ENCODE data around the gene P4HA2.

The P4HA2 gene

DNA sequence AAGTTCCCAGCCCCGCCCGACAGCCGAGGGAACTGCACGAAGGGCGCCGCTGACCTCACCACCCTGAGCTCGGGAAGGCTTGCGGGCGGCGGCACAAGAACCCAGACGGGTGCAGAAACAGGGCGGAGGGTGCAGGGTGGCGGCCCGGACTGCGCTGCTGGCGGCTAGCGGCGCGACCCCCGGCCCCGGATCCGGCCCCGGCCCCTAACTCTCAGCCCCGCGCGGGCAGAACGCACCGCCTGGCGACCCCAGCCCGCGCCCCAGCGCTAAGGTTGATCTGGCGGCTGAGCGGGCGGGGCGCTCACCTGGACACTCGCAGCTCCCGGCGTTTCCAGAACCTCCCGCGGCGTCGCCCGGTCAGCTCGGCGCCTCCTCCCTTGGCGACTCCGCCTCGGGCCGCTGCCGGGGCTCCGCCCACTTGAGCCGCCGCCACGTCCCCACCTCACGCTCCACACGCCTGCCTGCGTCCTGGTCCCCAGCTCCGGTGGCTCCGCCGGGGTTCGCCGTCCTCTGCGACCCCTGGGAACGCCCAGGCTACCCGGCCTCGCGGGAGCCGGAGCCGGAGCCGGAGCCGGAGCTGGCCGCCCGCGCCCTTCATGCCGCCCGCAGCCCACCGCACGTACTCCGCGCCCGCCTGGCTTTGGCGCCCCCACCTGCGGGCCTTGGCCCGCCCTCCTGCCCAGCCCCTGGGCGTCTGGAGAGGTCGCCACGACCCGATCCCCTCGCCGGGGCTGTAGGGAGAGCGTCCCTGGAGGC lies at the start of gene P4HA2:
Gene P4HA2 (minus strand): TSS at position 369 of the 756 bp plus-strand sequence. CDS start 9,227 bp downstream, outside the sequence.
- no peak for DNase-seq

DNA sequence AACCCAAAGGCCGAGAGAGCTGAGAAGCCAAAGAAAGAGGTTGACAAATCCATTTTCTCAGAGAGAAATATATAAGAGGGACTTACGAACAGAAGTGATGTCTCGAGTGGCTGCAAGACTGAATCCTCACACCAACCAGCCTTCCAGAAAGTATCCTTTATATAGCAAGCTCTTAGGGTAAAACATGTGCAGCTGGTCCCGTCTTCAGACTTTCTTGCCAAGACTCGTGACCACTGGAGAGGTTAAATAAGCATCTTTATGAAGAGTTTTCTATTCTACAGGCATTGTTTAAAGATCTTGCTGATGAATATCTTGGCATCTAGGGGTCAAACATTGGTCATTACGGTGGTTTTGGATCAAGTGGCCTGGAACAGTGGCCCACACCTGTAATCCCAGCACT lies 49.6 kb upstream of the P4HA2 start:
- no peak for DNase-seq

DNA sequence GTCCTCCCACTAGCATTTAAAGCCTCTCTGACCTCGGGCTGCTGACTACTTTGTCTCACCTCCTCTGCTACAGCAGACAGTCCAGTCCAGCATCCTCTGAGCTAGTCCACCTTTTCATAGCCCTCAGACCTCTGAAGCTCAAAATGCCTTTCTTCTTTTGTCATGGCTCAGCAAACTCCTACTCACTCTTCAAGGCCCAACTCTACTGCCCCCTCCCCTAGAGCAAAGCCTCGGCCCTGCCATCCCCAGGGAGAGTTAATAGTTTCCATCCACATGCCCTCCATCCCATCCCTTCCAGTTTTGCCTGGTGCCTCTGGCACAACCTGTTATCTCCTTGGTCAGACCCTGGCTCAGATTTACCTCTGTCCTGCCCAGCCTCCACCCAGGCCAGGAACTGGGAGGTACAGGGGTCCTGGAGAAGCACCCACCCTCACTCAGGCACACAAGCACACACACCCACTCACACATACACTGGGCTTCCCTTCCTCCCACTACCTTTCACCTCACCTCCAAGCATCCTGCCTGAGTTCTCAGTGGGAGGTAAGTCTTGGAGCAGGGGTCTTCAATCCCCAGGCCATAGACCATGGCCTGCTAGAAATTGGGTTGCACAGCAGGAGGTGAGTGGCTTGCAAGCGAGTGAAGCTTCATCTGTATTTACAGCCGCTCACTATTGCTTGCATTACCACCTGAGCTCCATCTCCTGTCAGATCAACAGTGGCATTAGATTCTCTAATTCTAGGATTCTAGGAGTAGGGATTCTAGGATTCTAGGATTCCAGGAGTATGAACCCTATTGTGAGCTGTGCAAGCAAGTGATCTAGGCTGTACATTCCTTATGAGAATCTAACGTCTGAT lies 47.9 kb upstream of the P4HA2 start:
- DNase-seq, result no peak

DNA sequence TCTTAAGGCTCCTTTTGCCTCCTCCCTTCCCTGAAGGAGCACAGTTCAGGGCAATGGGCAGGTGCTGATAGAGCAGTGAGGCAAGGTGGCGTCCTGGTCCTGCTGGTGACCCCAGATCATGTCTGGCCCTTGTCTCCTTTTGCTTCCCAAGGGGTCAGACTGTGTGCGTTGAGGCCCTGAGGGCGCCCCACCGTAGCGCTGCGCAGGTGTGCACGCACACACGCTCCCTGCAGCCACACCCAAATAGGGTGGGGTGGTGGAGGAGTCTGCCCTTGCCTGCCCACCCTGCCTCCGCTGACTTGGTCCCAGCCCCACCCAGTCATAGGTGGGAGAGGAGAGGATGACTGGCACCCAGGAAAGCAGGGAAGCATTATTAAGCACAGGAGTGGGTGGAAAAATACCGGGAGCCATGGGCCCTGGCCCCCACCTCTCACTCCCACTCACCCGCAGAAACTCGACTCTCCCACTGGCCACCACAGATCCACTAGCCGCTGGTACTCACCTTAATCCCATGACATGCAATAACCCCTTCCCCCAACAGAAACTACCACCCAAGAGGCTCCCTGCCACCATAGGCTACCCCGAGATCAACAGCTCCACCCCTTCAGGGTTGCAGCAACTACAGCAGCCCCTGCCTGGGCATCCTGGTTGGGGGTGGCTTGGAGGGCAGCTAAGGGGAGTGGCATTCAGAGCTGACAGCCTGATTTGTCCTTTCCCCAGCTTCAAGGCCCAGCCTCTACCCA lies 46.6 kb upstream of the P4HA2 start:
- no peak for DNase-seq

DNA sequence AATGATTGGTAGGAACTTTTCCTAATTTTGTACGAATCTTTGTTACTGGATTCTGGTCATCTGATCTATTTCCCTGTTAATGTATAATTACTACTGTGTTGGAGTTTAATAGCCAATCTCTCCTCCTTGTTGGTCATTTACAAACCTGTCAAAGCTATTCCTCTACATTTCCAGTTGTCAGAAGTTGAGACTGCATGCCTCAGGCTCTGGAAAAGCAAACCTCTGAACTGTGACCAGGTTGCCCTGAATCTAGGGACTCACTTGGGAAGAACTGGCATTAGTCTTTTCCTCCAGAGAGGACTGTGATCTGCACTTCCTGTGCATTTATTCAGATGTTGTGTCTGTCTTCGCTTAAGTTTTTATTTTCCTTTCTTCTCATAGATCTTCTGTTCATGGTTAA lies 46.0 kb upstream of the P4HA2 start:
- no peak for DNase-seq

DNA sequence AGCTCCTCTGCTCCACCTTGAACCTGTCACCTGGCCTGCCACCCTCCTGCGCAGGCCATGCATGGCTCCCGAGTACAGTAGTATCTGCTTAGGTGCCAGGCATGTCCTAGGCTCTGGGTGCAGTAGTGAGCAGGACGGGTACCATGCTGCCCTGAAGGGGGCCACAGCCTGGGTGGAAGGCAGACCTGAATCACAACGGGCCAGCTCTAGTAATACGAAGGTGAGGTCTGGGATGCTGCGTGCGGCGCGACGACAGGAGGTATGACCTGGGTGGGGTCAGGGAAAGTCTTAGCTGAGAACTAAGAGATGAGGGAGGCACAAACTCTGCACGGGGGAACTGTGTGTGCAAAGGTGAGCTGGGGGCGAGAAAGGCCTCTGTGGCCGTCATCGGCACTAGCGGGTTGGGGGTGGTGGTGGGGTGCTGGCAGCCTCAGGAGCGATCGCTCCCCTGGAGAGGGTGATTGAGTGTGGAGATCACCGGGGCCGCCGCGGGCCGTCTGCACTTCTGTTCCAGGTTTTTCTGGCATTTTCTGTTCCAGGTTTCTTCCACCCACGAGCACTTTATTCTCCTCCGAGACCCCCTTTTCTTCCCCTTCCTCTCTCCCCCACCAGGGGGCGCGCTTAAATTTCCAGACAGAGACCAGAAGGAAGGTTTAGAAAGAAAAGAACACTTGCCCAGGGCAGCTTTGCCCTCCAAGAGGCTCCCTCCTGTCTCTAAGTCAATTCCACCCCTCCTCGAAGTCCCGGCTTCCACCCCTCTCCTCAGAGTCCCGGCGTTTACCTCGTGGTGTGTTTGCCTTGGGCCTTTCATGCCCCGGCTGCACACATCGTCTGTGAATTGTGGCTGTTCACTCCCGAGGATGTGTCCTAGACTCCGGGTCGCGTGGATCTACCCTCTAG lies 44.9 kb upstream of the P4HA2 start:
- peak; percentile 70 for DNase-seq

DNA sequence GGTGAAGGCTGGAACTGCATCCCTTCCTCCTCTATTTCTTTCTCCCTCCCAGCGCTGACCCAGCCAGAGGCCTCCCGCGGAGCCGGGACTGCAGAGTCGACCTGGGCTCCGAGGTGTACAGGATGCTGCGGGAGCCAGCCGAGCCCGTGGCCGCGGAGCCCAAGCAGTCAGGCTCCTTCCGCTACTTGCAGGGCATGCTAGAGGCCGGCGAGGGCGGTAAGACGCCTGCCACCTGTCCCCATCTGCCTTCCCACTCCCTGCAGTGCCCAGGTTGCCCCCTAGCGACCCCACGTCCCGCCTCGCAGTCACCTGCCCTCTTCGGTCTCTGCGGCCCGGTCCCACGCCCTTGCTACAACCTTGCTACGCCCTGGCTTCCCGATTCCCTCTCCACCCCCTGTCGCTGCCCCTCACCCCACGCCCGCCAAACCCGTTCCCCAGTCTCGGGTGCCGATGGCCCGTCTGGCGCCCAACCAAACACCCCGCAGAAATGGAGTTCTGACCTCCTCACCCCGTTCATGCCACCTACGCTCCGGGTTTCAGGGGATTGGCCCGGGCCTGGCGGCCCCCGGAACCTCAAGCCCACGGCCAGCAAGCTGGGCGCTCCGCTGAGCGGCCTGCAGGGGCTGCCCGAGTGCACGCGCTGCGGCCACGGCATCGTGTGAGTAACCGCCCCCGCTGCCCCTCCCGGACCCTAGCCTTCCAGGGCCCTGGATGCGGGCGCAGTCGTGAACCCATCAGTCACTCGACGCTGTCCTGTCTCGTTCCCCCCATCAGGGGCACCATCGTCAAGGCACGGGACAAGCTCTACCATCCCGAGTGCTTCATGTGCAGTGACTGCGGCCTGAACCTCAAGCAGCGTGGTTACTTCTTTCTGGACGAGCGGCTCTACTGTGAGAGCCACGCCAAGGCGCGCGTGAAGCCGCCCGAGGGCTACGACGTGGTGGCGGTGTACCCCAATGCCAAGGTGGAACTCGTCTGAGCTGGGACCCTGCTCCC lies 43.9 kb upstream of the P4HA2 start:
- no peak for DNase-seq

DNA sequence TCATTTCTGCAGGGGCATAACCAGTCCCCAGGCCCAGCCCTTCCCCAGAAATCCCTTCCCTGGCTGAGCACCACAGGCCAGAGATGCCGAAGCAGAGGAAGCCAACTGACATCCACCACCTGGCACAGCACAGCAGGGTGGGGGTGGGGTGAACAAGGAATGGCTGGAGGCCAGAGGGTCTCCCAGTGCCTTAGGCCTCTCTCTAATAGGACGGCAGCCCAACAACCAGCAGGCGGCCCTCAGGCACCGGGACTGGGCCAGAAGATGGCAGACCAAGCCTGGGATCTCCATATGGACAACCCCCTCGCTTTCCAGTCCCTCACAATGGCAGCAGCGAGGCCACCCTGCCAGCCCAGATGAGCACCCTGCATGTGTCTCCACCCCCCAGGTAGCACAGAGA lies 43.1 kb upstream of the P4HA2 start:
- DNase-seq, result no peak

DNA sequence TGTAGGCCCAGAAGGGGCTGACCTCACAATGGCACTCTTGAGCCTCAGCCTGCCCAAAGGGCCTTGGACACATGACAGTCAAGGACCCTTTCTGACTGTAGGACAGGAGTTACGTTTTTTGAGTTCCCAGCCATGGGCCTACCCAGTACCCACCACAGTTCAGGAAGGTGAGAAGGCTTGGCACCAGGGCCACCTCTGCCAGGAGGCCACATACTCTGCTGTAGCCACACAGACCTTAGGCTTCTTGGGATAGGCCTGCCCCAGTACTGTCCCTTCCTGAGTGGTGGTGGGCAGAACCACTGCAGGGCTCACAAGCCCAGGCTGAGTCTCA lies 42.6 kb upstream of the P4HA2 start:
- DNase-seq, result no peak

DNA sequence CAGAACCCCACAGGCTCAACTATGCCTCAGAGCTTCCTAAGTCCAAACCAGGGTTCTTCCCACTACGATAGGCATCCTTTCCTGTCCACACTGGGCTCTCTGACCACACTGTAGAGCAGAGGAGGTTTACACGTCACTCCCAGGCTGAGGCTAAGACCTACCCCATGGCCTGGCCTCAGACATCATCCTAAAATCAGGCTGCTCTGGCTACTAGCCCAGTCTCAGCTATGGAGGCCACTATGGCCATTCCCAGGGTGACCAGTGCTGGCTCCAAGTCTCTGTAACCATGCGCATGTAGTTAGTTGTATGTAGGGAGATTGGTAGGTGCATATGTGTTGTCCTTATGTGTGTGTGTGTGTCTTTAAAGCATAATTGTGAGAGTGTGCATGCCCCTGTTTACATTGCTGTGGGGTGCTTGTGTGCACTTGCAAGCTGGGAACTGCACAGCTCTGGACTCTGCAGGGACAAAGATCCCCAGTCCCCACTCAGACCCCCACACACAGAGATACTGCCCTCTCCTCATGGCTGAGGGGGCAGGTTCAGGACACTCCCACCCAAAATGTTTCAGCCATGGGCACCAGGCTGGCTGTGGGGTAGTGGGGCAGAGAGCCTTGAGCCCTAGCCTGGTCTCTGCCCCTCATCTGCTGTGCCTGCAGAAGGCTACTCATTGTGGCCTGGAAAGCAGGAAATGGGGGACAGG lies 42.1 kb upstream of the P4HA2 start:
- no peak for DNase-seq

DNA sequence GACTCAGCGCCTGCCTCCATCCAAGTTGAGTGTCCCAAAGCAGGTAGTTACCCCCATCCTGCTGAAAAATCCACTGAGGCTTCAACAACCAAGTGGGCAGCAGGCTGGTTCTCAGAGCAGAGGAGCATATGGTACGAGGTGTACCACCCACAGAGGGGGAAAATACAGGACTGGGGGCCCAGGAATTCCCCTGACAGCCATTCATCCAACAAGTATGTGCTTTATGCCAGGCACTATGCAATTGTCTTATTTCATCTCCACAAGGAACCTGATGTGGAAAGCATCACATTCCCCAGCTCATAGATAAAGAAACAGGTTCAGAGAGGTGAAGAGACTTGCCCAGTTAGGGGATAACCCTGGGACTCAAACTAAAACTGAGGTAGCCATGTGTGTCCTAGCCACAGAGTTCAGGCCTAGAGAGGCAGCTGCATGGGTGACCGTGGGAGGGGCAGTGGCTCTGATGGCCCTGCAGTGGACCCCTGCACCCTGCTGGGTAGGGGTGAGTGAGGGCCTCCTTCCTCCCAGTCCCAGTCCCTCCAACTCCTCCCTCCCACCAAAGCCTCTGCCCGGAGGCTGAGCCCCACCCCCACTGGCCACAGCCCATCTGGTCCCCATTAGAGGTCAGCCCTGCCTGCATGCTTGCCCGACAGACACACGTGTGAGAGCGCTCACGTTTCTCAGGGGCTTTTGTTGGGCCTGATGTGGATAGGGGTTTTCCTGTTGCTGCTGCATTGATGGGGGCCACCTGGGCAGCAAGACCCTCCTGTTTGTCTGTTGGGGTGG lies 41.3 kb upstream of the P4HA2 start:
- DNase-seq, result no peak

DNA sequence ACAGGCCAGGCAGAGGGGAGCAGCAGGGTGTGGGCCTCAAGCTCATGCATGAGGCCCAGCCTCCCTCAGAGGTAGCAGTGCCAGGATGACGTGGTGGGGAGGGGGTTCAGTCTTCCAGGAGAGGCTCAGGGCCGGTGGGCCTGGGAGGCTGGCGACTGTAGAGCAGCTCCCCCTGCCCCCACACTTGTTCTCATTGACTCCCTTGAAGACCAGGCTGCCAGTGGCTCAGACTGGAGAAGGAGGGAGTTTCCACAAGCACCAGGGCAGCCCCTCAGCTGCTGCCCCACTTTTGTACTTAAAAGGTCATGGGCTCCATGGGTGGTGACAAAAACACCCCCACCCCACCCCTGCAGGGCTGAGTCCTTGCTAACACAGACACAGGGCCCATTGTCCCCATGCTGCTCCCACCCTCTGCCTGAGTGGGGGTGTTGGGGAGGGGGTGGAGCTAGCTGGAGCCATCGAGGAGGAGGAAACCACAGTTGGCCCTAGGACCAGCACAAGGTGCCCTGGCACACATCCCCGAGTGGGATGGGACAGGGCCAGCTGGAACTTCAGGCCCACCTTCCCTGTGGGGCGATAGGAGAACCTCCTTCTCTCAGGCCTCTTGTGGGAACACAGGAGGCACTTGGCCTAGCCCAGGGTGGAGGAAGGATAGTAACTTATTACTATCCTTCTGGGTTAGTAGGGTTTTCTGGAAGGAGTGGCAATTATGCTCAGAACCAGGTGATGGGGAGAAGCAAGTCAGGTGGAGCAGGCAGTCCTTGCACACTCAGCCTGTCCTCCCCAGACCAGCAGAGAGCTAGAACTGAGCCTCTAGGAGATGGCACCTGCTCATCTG lies 40.5 kb upstream of the P4HA2 start:
- DNase-seq, result no peak

DNA sequence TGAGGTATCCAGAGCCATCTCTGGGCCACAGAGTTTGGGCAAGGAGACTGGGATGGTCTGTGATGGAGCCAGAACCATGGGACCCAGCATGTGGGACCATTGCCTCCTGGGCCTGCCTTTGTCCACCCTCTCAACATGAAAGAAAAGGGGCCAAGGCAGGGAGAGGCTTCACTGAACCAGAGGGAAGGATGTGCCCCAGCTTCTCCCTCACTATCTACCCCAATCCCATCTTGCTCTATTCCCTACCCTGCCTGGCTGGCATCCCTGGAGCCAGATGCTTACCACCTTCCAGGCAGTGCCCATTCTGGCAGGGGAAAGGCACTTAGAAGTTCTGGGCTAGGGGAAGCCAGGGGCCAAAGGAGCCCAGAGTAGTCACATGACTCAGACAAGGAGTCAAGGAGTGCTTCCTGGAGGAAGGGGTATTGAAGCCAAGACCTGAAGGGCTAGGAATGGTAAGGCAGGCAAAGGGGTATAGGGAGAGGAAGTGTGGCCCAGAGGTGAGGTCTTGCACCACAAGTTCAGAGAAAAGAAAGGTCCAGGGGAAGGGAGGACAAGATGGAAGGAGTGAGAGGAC lies 39.6 kb upstream of the P4HA2 start:
- no peak for DNase-seq

DNA sequence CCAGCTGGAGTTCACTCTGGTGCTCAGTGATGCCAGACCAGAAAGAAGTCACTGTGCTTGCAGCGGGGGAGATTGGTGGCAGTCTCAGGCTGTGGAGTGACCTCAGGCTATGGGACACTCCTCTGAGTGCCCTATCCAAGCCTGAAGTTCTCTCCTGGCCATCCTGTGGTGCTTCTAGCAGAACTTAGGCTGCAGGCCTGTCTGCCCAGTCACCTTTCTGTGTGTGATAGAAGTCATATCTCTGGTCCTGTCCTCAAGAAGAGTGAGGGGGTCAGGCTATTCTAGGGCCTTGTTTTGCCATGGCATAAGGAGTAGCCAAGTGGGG lies 39.1 kb upstream of the P4HA2 start:
- no peak for DNase-seq

DNA sequence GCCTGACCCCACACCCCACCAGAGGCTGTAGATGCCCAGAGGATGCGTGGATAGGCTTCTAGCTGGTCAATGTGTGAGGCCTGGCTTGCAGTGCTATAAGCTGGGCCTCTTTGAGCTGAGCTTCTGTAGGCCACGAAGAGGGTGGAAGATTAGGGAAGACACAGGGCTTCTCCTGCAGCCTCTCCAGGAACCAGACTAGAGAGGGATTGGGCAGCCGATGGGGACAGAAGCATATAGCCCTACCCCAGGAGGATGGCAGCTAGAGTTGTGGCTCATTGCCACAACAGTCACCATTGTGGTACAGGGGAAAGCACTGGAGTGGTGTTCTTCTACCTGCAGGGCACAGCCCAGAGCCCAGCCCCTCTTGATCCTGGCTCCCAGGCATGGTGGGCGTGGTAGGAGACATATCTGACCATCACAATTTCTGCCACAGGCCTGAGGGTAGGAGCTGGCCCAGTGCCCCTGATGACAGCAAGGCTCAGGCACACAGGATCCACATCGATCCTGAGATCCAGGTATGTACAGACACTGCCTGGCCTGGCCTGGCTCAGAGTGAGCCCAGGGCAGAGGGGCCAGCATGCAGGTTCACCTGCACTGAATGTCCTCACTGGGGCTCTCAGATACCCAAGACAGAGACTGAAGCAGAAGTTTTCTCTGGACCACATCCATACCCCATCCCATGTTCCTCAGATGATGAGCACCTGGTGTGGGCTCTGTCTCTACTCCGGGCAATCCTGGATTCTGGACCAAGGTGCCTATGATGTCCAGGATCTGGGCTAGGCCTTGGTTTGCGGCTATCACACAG lies 38.6 kb upstream of the P4HA2 start:
- DNase-seq, result no peak

DNA sequence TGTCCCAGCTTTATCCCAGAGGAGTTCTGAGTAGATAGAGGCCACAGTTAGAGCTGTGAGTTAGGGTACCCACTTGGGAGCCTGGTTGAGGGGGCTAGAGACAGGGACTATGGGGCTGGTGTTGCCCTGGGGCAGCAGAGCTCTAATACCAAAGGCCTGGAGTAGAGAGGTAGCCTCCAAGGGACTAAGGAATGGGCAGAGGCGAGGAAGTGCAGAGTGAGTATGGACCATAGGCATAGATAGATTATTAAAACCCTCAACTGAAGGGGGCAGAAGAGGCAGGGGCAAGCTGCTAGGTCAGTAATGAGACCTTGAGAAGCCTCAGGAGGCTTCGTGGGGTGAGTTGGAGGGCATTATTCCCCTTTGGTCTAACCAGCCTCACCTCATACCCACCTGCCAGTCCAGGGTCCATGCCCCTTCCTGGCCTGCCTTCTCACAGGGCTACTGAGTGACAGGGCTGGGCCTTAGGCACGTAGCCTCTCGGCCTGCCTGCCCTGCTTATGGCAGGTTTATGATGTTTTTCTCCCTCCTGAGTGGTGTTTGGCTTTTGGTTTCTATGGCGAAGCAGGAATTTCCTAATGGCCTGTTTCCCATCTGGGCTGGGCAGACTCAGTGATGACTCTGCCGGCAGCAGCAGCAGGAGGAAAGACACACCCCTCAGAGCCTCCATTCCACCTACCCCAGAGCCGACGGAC lies 37.8 kb upstream of the P4HA2 start:
- no peak for DNase-seq

All from activated naive CD4-positive, alpha-beta T cell treated with anti-CD3 and anti-CD28 coated beads, Interleukin-2, amount 50 U/mL, for 16 hours (primary cell).